ENCODE results near the gene CIB4.

The CIB4 gene

GRCh38 chr2:26537069-26537825, 103.9 kb downstream of the CIB4 start:
- no peak for DNase-seq (ENCODE audit: low spot score)
- H3K27ac ChIP-seq: no peak overlapping the region
- POLR2A ChIA-PET (ENCODE audit: low non-redundant PET): no interaction called here
- CTCF ChIA-PET: no interaction called here
- no peak for TF ChIP-seq CTCF (conservative IDR thresholded peaks at IDR 0.05; ENCODE audit: low read depth)

- POLR2A ChIA-PET (ENCODE audit: low non-redundant PET): no interaction called here
- CTCF ChIA-PET: interaction anchor here (0.6 kb wide), 1 partner anchor 18 kb away, joined by 3 read pairs; no protein-coding TSS in a partner anchor
- H3K27ac ChIP-seq: no peak overlapping the region
- no peak for TF ChIP-seq CTCF (conservative IDR thresholded peaks at IDR 0.05; ENCODE audit: low read depth)
- no peak for DNase-seq (ENCODE audit: low spot score)
These were observed 104.6 kb downstream of the CIB4 start for GRCh38 chr2:26536371-26537068.

DNA sequence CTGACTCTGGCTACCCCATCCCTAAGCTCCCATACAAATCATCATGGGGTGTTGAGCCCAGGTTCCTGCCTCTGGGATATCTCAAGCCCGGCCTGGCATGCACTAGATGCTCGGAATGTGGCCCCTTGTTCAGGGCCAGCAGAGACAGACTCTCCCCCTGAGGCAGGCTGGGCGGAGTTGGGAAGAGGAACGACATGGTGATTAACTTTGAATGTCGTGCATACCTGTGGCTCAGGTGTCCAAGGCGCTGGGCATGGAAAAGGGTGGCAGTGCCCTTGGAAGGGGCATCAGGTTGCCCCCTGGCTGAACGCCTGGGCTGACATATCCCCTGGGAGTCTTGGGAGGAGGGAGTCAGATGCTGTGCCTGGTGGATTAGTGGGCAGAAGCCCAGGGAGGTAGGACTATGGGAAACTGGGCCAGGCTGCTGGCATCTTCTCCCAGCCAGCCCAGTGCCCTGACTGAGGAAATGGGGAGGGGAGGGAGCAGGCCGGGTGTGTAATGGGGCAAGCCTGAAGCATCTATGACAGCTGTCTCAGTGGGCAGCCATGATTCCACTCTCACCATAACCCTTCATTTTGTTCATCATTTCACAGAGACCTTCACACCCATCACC, 105.4 kb downstream of the CIB4 start:
- CTCF ChIA-PET: no interaction called here
- DNase-seq (ENCODE audit: low spot score): no peak
- H3K27ac ChIP-seq: no peak overlapping the region
- TF ChIP-seq CTCF (conservative IDR thresholded peaks at IDR 0.05; ENCODE audit: low read depth): no peak
- POLR2A ChIA-PET (ENCODE audit: low non-redundant PET): interaction anchor here (0.6 kb wide), 1 partner anchor 199 kb away, joined by 3 read pairs; no protein-coding TSS in a partner anchor

- DNase-seq (ENCODE audit: low spot score): no peak
- no peak for TF ChIP-seq CTCF (conservative IDR thresholded peaks at IDR 0.05; ENCODE audit: low read depth)
- ChIA-PET CTCF (no interaction called here), POLR2A (ENCODE audit: low non-redundant PET) (interaction anchor here (0.6 kb wide), 1 partner anchor 200 kb away, joined by 3 read pairs; no protein-coding TSS in a partner anchor)
- no peak overlapping the region for H3K27ac ChIP-seq
These were observed 106.1 kb downstream of the CIB4 start for GRCh38 chr2:26534865-26535662.

GRCh38 chr2:26534098-26534864, 106.9 kb downstream of the CIB4 start:
- CTCF ChIA-PET: no interaction called here
- TF ChIP-seq CTCF (conservative IDR thresholded peaks at IDR 0.05; ENCODE audit: low read depth): no peak
- POLR2A ChIA-PET (ENCODE audit: low non-redundant PET): no interaction called here
- H3K27ac ChIP-seq: no peak overlapping the region
- DNase-seq (ENCODE audit: low spot score): no peak
